Measurements from ENCODE around the gene STX5. TPM values are rescaled to one million over a fixed set of nuclear protein-coding genes. Genes with fewer than 3 reads are reported as not detected.
"Not testable (repeated sequence)": the region's sequence is repeated elsewhere in the genome, so short reads cannot be mapped to it uniquely, and the experiment has no call there.

STX5 gene
- total and polyA plus RNA-seq, 2 donors from 2014 or later = 39.6 to 44.6 TPM

GRCh38 chr11:62841361-62842170 is 9.7 kb upstream of the STX5 start:
- Histone ChIP-seq H3K9ac (ENCODE audit: low read length in 3 of 3) (peak overlapping the region; percentile 61 to 94 (median 89)), H3K27me3 (ENCODE audit: control insufficient read depth, insufficient read depth, low read length) (no peaks in the 10 kb centered on the region), H3K36me3 (ENCODE audit: control insufficient read depth in 2 of 3, insufficient read depth in 3 of 3, low read length in 3 of 3) (no peaks in the 10 kb centered on the region), H3K4me3 (ENCODE audit: low read length in 3 of 3) (peak overlapping the region; percentile 64 to 87 (median 73)), H3K9me3 (ENCODE audit: control insufficient read depth in 2 of 3, insufficient read depth in 1 of 3, low read length in 3 of 3) (no peaks in the 10 kb centered on the region), H3K4me1 (ENCODE audit: control insufficient read depth in 2 of 3, insufficient read depth in 2 of 3, low read depth in 1 of 3, low read length in 3 of 3) (peaks cover 0 to 11% (median 6%) of the 10 kb centered on the region in 3 donors), H3K27ac (ENCODE audit: low read depth in 2 of 2, low read length in 2 of 2) (peak overlapping the region; percentile 97 to 99)
- TF ChIP-seq CTCF (IDR thresholded peaks at IDR 0.05; ENCODE audit: borderline replicate concordance, extremely low read depth, insufficient read depth) = no peak
- DNase-seq (peak; percentile 90 to 98 (median 93)), FAIRE-seq (peak; percentile 98)
- intact Hi-C loops (cut with DNase I) = no loop called here

- H3K4me1 ChIP-seq (ENCODE audit: control insufficient read depth in 2 of 3, insufficient read depth in 2 of 3, low read depth in 1 of 3, low read length in 3 of 3) = peaks cover 0 to 11% (median 6%) of the 10 kb centered on the region in 3 donors
- H3K9me3 ChIP-seq (ENCODE audit: control insufficient read depth in 2 of 3, insufficient read depth in 1 of 3, low read length in 3 of 3); H3K36me3 ChIP-seq (ENCODE audit: control insufficient read depth in 2 of 3, insufficient read depth in 3 of 3, low read length in 3 of 3); H3K27me3 ChIP-seq (ENCODE audit: control insufficient read depth, insufficient read depth, low read length); FAIRE-seq; intact Hi-C loops (cut with DNase I): not testable (repeated sequence)
- peak overlapping the region; percentile 97 to 99 for H3K27ac ChIP-seq (ENCODE audit: low read depth in 2 of 2, low read length in 2 of 2)
- peak overlapping the region; percentile 62 to 87 (median 85) for H3K4me3 ChIP-seq (ENCODE audit: low read length in 3 of 3)
- H3K9ac ChIP-seq (ENCODE audit: low read length in 3 of 3) = peak overlapping the region; percentile 77 to 98 (median 85)
- DNase-seq = peak; percentile 70 to 92 (median 87)
Observed at GRCh38 chr11:62840721-62841360, 9.0 kb upstream of the STX5 start.

GRCh38 chr11:62839050-62839945 is 7.4 kb upstream of the STX5 start, which contains the start of gene WDR74:
WDR74 (minus strand) TSS chr11:62839590; CDS start chr11:62839570, 20 bp downstream.
- no peak for TF ChIP-seq CTCF (IDR thresholded peaks at IDR 0.05; ENCODE audit: borderline replicate concordance, extremely low read depth, insufficient read depth)
- FAIRE-seq (no peak), DNase-seq (peak; percentile 95 to 98 (median 98))
- peaks cover 4 to 18% (median 6%) of the 10 kb centered on the region in 3 donors for H3K36me3 ChIP-seq (ENCODE audit: control insufficient read depth in 2 of 3, insufficient read depth in 3 of 3, low read length in 3 of 3)
- no peaks in the 10 kb centered on the region for H3K27me3 ChIP-seq (ENCODE audit: control insufficient read depth, insufficient read depth, low read length)
- H3K9ac ChIP-seq (ENCODE audit: low read length in 3 of 3) = peak within 1 kb of the TSS; percentile 83 to 98 (median 96)
- intact Hi-C loops (cut with DNase I) = no loop called here
- H3K9me3 ChIP-seq (ENCODE audit: control insufficient read depth in 2 of 3, insufficient read depth in 1 of 3, low read length in 3 of 3) = no peaks in the 10 kb centered on the region
- H3K4me3 ChIP-seq (ENCODE audit: low read length in 3 of 3) = peak within 1 kb of the TSS; percentile 85 to 92 (median 87)
- peak within 1 kb of the TSS; percentile 97 to 99 for H3K27ac ChIP-seq (ENCODE audit: low read depth in 2 of 2, low read length in 2 of 2)
- H3K4me1 ChIP-seq (ENCODE audit: control insufficient read depth in 2 of 3, insufficient read depth in 2 of 3, low read depth in 1 of 3, low read length in 3 of 3) = peaks cover 0 to 11% (median 6%) of the 10 kb centered on the region in 3 donors

Data from kidney (tissue), 14 donors.